ENCODE results near the gene MLLT1.

- no peak for TF ChIP-seq CTCF (IDR thresholded peaks at IDR 0.05)
- no peak for TF ChIP-seq POLR2A (IDR thresholded peaks at IDR 0.05)
These were observed 107.5 kb downstream of the MLLT1 start for GRCh38 chr19:6172074-6172863.
